Stimulated activated CD4-positive, alpha-beta T cell treated with anti-CD3 and anti-CD28 coated beads, Interleukin-2, amount 100 ng/mL, for 48 hours (primary cell): ENCODE results near the gene SOX3.

Experiments
- DNase-seq, 2 donors: peaks; one replicate each; pipeline ENCODE4 v3.0.0-alpha.2; 2020

The SOX3 gene

DNA sequence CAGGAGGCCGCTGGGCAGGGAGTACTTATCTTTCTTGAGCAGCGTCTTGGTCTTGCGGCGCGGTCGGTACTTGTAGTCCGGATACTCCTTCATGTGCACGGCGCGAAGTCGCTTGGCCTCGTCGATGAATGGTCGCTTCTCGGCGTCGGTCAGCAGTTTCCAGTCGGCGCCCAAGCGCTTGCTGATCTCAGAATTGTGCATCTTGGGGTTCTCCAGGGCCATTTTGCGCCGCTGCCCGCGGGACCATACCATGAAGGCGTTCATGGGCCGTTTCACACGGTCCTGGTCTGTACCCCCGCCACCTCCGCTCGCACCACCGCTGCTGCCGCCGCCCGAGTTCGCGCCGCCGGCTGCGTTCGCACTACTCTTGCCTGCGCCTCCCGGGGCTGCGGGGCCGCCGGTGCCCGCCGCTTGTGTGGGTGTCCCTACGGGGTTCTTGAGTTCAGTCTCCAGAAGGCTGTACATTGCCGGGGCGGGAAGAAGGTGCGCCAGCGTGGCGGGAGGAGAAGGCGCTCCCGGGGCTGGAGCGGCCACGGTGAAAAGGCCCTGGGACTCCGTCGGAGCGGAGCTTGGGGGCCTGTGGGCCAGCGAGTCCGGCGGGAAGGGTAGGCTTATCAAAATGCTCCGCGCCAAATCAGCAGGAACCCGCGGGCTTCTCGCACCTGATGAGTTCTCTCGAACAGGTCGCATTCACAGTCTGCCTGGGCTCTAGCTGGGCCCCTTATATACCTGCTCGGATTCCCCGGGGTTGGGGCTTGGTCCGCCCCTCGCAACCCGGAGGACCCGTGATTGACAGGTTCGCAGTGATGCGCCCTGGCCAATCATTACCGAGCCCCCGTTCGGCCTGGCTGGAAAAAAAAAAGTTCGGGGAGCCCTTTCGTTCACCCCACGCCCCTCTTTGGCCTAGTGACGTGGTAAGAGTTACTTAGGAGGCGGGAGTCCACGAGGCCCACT is at the start of gene SOX3:
Gene SOX3, minus strand, starts transcription at position 699 of the 954 bp plus-strand sequence. Its CDS starts 9 bp downstream, at position 690.
- no peak for DNase-seq

DNA sequence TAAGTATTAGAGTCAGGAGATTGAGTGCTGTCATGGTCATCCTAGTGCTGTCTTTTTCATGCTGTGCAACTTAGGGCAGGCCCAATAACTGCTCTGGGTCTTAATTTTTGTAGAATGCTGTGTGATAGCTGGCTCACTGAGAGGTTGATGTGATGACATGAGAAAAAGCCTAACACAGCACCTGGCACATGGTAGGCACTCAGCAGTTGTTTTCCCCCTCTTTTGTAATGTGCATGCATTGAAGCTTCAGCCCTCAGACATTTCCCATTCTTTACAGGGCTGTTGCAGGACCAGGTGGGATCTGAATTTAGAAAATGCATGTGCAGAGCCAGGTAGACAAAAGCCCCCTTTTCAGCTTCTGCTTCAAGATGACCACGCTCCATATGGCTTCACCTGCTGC is 44.1 kb upstream of the SOX3 start:
- no peak for DNase-seq

DNA sequence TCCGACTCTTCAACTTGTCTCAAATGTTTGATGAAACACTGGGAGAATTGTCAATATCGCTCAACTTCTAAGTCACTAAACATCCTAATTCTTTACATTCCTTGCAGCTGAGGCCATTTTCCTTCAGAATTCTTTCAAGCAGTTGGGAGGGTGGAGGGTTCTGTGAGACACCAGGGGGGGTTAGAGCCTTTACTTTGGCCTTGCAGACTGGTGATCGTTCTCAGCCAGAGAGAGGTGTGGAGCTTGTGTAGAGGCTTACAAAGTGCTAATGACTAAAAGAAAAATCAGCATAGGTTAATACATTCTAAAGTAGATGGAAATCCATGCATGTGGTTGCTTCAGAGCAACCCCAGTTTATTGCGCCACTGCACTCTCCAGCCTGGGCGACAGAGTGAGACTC is 21.3 kb upstream of the SOX3 start:
- DNase-seq = no peak

DNA sequence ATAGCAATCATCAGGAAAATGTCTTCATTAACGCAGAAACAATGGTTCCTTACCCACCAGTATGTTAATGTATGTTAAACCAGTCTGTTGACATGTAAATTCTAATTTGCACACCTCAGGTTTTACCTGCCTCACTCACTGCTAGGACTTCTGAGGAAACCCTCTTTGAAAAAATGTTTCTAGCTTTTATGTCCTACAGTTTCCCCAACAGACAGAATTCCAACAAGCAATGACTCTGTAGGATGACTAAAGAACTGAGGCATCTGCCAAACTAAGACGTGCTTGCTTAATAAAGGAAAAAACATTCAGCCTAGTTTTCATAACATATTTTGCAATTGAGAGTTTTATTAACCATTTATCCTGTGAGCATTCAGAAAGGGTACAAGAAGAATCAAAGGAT is 20.6 kb upstream of the SOX3 start:
- DNase-seq = no peak

DNA sequence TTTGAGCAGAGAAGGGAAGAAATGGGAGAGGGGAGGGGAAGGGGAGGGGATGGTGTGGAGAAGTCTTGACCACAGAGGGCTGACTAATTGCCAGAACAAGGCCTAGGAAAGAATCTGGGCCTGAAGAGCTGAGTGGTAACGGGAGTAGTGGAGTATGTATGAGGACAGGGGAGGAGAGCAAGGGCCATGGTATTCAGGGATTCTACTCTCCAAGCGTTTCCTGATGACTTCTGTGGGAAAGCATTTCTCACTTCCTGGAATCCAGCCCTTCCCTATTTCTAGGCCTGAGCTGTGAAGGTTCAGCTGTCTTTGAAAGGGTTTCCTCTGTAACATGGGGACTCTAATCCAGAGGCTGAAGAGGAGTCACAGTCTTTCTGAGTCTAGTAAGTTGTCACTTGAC is 19.7 kb upstream of the SOX3 start:
- DNase-seq = no peak

DNA sequence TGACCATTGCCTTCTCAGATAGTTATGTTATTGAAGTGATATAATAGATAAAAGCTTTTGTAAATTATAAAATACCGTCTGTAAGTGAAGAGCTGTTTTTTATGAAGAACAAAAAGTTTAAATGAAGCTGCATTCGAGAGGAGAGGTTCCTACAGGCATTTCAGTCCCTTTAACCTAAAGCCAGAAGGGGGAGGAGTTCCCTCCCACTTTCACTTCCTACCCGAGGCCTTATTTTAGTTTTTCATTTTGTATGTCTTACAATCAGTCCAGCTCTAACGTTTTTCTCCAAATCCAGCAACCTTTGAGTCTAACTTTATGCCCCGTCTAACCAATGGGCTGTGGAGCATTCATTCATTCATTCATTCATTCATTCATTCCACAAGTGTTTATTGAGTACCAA is 16.5 kb upstream of the SOX3 start:
- no peak for DNase-seq

DNA sequence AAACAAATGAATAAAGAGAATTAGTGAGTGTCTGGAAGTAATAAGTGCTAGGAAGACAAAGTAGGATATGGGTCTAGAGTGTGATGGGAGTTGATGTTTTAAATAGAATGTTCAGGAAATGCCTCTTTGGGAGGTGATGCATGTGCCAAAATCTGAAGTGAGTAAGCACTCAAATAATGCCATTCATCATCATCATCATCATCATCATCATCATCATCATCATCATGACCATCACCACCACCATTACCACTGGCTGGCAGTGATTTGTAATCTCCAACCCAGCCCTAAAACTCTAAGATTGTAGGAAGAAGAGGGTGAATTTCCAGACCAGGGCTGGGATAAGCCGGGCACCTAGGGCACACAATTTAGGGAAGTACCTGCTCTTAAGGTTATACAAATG is 9.7 kb upstream of the SOX3 start:
- no peak for DNase-seq

DNA sequence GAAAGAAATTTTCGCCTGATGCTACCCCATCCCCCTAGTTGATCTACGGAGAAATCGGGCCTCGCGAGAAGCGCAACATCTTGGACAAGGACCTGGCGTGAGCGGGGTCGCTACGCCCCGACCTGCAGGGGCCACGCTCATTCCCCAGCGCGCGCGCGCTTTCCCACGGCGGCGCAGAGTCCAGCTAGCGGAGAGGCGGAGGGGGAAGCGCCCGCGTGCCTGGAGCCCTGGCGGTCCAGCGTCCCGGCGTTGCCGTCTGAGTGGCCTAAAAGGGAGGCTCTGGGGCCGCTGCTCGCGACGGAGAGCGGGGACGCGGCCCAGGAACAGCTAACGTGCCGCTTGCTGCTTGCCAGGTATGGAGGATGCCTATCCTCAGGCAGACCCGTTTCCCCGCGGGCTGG is 6.0 kb upstream of the SOX3 start:
- DNase-seq = no peak

DNA sequence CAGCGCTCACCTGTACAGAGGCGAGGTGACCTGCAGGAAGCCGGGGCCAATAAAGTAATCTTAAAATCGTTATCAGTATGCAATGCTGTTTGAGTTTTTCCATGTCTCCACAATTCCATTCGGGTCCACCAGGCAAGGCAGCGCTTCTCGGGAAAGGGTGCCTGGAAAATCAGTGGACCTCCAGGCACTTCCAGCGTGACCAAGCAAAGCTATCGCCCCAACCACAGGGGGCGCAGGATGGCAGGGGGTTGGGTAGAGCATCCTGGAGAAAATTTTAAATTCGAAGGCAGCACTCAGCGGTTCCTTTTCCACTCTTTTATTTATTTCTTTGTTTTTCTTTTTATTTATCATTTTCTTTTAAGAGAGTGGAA is 5.4 kb upstream of the SOX3 start:
- DNase-seq = no peak

DNA sequence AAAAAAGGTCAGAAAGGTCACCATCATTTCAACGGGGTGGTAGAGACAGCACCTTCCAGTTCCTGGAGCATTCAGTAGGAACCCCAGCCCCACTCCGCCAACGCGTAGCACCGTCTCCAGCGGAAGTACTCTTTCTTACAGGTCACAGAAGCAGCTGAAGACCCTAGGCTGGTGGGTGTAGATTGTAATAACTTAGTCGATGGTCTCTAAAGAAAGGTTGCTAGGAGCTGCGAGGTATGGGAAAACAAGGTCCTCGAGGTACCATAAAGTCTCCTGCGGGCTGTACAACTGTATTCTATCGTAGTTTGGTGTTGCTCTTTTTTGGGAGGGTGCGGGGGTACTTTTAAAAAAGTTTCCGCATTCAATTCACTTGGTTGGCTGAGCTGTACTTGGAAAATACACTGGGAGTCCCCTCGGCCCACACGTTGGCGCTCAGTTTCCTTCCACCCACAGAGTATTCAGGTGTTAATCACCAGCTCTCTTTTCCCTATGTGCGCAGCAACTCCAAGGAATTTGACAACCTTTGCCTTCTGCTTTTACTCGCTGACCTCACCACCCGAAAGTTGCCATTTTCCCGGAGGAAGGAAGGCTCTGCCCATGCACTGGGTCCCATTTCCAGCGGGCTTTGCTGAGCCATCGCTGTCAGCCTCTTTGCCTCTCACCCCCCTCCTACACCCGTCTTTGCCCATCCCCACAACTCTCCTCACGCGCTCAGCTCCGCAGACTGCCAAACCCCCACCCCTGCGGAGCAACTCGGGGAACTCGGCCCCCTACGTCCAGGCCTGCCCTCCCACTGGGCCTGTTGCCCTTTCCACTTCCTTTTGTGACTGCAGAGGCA is 4.8 kb upstream of the SOX3 start:
- DNase-seq = no peak

DNA sequence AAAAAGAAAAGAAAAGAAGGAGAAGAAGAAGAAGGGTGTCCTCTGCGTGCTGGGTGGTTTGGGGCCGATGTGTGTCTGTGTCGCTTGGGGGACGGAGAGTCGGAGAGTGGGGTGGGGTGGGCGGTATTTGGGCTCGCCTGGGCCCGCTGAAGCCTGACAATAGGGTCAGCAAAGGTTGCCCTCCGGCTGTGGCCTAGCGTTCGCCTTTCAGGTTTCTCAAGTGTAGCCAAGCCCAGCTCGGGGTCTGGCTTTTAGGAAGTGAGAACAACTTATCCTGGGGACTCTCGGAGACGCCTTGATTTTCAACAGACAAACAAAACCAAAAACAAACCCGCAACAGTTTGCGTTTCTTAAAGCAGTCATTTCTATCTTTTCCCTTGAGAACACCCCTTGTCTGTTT is 4.1 kb upstream of the SOX3 start:
- DNase-seq = no peak

DNA sequence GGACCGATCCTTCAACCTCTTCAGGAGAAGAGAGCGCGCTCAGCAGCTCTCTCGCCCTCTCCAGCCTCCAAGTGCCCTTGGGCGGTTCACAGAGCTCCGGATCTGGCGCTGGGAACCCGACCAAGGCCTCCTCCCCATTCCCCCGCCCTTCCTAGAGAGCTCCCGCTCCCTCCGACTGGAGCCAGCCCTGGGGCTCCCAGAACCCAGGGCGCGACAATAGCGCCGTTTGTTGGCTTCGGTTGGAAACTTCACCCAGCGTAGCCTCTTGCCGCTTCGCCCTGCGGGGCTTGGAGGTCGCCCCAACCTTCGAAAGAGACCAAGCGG is 3.1 kb upstream of the SOX3 start:
- no peak for DNase-seq

DNA sequence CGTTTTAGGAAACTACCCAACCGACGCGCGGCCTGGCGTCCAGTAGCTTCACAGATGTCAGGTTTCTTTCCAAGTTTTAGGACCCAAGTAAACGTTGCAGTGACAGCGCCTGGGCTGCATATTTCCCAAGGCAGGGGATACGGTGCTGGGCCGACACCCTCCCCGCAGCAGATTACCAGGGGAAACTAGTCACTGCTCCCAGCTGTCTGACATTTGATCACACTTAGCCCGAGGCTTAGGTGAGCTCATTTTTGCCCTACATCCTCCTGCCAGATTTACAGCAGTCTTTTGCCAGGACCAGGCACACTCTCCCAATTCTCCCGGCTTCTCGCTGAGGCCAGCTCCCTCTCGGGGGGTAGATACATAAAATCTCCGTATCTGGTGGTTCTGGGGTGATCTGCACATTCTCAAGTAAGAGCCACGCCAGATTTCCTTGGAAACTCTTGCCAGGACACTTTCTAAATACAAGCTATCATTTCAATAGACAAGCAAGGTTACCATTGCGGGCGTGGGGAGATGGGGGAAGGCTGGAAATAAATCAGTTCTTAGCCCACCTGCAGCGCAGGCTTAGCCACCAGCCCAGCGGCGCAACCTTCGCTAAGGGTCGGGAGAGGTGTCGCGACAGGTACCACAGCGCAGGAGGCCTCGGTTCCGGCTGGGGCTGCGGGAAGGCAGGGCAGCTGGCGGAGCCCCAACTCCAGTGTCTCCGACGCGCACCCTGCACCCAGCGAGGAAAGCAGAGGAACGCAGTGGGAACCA is 2.5 kb upstream of the SOX3 start:
- no peak for DNase-seq

DNA sequence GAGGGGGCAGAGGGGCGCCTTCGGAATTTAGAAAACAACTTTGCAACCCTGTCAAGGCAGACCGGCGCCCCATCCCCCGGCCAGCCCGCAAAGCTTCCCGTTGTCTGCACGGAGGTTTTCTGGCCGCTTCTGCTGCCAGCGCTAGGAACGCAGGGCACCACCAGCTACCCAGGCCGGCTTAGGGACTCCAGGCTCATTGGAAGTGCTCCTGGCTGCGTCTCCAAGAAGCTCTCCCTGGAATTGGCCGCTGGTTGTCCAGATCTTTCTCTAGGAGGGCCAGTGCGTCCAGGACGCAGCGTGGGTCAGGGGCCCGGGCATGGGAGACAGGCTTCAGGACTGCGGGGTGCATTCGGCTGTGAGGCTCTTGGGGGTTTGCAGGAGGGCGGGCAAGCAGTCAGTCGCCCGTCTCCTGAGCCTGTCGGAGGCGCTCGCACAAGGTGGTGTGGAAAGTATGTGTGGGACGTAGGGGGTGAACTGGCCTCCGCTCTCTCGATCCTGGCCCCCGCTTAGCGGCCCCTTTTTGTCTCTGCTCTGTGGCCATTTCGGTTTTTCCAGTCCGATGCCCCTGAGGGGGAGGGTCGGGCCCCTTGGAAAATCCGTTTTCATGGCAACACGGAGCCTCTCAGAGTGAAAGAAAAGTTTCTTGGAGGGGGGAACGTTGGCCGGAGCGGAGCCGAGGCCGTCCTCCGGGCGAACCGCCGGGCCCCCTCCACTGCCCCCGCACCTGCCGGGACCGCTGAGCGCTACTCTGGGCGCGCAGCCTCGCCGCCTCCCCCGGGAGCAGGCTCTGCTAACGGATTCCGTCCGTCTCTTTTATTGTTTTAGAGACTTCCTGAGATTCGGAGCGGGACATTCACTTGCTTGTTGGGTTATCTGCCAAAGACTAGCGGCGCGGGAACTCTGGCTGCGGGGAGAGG is 810 bp upstream of the SOX3 start:
- DNase-seq = no peak

DNA sequence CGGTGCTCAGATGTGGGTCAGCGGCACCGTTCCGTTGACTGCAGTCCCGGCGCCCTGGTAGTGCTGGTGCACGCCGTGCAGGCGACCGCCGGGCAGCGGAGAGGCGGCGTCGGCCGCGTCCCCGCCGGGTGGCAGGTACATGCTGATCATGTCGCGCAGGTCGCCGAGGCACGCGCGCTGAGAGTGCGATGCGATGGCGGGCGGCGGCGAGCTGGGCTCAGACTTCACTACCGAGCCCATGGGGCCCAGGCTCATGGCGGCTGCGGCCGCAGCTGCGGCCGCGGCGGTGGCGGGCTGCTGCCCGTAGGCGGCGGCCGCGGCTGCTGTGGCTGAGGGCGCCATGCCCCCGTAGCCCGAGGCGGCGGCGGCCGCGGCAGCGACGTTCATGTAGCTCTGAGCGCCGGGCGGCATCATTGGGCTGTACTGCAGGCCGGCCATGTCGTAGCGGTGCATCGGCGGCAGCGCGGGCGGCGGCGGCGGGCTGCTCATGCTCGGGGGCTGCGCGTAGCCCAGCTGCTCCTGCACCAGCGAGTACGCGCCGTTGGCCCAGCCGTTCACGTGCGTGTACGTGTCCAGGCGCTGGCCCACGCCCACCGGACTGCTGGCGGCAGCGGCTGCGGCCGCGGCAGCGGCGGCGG is 1.0 kb downstream of the SOX3 start:
- no peak for DNase-seq

DNA sequence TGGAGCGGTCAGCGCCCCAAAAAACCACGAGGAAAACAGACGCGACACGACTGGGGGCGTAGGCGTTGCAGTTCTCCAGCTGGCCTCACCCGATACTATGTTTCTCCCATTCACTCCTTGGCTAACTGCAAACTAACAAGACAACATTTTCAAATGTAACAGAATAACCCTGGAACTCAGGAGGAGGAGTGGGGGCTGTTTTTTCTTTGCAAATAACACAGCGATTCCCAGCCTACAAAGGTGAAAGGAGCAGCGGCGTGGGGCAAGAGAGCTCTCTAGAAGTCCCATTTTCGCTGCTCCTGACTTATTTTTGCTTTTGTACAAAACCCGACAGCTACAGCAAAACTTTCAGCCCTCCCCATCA is 1.6 kb downstream of the SOX3 start:
- DNase-seq = no peak

DNA sequence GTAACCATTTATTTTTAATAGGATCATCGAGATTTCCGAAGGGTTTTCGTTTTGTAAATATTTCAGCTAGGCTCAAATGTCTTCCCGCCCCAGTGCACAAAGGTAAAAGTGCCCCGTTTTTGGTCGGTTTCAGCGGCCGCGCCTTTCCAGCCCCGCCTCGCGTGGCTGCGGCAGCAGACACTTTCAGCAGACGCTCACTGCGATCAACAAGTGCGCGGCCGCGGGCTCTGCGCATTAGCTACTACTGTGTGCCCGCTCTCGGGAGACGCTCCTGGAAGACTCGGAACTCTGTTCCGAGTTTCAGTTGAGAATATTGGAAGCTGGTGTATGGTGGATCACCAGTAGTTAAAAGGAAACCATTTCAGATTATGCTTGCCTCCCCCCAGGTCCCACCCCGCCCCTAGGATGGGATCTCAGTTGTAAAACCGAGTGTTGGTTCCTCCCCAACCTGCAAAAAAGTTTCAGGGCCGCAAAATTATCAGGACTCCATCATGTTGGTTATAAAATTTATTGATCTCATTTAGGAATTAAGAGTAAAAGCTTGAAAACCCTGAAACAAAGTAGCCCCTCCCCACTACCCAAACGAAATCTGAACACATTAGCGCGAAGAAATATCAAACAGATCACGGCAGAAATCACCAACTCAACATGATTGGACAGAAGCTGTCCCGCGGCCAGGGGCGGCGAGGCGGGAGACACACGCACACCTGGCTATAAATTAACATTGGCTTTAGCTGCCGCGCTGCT is 2.2 kb downstream of the SOX3 start:
- DNase-seq = no peak

DNA sequence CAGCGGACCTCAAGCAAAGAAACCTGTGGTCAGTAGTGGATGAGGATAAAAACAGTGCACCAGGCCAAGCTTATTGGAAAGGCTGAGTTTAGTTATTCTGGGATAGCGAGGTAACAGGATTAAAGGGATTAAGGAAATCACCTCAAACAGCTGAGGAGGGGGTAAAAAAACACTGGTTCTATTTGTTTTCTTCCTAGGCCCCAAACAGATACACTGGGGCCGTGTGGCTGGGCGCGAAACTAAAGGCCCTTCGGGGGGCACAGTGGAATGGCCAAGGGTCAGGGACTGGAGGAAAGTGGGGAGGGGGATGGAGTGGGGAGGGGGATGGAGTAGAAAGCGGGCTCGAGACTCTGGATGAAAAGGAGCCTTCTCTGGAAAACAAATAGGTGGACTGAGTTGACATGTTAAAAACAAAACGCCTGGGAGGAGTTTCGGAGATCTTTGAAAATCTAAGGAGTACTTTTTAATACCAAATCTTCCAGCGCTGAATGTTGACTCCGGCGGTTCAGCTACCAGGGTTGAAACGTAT is 2.9 kb downstream of the SOX3 start:
- no peak for DNase-seq

DNA sequence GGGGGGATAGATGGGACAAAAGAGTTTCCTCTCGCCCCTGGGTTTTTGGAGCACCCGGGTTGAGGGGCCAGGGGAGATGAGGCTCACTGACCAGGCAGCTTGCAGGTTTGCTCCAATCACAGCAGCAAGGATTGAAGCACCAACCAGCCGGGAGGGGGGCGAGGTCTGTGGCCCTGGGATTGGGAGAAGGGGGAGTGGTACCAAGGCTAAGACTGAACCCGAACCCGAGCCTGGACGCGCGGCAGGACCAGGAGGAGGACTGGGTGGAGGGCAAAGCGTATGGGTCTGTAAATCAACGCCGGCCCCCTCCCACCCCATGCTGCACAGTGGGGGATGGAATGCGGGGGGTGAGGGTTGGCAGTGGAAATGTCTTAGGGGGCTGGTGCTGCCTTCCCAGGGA is 3.5 kb downstream of the SOX3 start:
- no peak for DNase-seq

DNA sequence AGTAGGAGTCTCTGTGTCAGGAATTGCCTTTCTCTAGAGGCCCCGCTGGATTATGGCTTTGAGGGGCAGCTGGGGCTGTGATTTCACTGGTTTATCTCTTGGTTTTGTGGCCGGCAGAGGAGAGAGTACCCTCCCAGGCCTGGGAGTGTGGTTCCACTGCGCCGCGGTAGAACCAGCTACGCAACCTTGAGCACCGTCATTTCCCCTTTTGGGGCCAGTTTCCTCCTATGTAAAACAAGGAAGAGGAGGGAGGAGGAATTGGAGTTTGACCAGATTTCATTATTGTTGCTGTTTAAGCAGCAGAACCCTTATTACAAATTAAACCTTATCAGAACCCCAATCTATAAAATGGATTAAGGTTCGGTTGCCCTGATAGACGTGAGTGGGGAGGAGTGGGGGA is 4.4 kb downstream of the SOX3 start:
- DNase-seq = no peak

DNA sequence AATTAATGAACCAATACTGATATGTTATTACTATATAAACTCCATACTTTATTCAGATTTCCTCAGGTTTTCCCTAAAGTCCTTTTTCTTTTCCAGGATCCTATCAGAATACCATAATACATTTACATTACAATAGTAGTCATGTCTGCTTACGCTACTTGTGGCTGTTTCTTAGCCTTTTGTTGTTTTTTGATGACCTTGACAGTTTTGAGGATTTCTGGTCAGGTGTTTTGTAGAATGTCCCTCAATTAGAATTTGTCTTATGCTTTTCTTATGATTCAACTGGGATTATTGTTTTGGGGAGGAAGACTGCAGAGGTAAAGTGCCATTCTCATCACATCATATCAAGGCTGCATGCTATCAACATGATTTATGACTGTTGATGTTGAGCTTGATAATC is 9.1 kb downstream of the SOX3 start:
- no peak for DNase-seq
